Right forelimb (tissue), 1 donor: ENCODE measurements around the gene TMUB1.
"Not testable (repeated sequence)": the region's sequence is repeated elsewhere in the genome, so short reads cannot be mapped to it uniquely, and the experiment has no call there.

ENCODE experiments used
- DNase-seq: peaks from one replicate; pipeline ENCODE4 v3.0.0-alpha.2; 2018

TMUB1 gene

DNA sequence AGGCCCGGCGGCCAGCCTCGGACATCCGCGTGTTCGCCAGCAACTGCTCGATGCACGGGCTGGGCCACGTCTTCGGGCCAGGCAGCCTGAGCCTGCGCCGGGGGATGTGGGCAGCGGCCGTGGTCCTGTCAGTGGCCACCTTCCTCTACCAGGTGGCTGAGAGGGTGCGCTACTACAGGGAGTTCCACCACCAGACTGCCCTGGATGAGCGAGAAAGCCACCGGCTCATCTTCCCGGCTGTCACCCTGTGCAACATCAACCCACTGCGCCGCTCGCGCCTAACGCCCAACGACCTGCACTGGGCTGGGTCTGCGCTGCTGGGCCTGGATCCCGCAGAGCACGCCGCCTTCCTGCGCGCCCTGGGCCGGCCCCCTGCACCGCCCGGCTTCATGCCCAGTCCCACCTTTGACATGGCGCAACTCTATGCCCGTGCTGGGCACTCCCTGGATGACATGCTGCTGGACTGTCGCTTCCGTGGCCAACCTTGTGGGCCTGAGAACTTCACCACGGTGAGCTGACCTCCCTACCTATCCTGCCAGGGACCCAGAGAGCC, 34.3 kb downstream of the TMUB1 start:
- DNase-seq = no peak

DNA sequence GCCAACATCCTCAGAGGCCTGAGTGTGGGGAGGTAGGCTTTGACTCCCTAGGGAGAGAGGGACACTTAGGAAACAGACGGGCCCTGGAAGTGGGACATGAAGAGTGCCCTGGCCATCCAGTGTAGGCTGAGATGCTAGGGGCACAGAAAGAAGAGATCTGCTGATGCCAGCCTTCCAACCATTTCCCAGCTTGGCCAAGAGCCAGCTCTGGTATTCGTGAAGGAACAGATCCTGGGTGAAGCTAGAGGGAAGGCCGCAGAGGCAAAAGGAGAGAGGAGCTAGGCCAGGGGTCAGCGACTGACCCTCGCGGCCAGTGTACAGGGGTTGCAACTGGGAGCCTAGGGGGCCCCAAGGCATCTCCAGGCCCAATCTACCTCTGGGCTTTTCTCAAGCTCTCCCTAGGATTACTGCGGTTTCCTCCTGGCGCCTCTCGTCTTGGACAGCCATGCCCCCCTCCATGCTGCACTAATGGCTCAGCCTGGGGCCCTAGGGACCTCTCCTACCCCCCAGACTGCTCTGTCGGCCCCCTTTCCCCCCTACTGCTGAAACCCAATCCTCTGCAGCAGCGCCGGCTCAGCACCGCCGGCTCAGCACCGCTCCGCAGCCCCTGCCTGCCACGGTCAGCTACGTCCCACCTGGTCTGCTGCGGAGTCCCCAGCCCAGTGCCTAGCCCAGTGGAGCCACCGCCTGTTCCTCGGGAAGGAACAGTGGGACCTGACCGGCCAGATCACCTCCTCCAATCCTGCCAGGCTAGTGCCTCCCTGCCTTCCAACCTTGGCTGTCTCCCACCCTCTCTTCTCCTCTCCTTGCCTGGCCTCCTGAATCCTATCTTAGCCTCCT, 35.1 kb downstream of the TMUB1 start, which contains the start of gene ASIC3:
TSS of gene ASIC3 (plus strand) at position 556 of the 840 bp plus-strand sequence. CDS start 355 bp downstream, outside the sequence.
- DNase-seq = no peak

DNA sequence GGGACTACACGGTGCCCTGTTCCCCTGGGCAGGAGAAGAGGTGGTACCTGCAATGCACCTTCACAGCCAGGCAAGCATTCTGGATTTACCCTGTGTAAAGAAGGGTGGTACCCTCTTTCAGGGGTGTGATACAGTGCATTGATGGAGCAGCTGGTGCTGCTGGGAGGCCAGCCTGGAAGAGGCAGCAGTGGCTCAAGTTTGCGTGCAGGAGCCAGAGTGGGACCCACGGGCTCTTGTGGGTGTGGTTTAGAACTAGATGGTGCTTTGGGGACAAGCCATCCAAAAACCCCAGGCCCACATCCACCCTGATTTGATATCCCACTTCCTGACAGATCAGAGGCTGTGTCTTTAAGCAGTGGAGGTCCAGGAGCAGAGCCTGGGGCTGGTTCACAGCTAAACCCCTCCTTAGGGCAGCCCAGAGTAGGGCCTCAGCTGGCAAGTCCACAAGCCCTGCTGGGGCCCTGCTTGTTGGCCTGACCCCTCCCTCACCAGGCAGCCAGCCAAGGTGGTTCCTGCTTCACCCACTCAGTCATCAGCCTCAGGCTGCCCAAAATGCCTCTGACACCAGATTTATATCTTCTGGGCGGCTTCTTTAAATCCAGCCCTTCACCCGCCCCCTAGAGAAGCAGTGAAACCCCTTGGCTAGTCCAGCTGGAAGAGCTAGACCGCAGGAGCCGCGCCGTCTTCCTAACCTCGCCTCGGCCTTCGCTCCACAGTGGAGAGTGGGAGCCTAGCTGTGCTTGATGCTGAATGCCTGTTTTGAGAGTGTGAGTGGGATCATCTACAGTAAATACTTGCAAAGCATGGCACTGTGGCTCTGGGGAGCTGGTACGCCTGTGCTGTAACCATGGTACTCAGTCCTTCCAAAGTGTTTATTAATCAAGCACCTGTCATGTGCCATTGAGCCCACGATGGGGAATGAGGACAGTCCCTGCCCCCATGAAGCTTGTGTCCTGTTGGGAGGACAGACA, 36.4 kb downstream of the TMUB1 start:
- peak; percentile 72 for DNase-seq

DNA sequence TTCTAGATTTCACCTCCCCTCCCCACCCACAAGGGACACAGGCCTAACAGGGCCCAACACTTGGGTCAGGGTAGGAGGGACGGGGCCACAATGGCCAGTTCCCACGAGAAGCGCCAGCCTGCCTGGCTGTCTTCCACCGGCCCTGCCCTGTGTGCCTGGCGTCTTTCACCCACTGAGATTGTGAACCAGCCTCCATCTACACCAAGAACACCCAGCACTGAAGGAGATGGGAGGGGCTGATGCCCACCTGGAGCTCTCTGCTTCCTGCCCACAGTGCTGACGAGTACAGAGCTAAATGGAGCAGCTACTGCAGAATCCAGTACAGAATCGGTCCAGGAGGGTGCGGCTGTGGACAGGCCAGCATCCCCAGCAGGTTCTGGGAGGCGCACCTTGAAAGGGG, 37.3 kb downstream of the TMUB1 start:
- no peak for DNase-seq

DNA sequence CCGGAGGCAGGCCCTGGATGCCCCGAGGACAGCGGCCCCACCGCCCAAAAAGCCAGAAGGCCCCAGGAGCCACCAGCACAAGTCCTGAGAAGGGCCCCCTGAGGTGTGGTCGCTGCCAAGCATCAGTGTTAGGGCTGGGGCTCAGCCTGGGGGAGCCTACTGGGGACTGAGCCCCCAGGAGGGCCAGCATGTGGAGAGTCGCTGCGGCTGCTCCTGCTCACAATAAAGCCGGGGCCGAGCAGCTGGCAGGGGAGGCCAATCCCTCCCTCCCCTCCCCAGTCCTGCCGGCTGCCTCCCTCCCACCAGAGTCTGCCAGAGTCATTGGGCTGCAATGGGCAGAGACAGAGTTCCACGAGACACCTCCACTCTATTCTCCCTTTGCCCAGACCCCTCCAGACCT, 38.0 kb downstream of the TMUB1 start:
- no peak for DNase-seq

DNA sequence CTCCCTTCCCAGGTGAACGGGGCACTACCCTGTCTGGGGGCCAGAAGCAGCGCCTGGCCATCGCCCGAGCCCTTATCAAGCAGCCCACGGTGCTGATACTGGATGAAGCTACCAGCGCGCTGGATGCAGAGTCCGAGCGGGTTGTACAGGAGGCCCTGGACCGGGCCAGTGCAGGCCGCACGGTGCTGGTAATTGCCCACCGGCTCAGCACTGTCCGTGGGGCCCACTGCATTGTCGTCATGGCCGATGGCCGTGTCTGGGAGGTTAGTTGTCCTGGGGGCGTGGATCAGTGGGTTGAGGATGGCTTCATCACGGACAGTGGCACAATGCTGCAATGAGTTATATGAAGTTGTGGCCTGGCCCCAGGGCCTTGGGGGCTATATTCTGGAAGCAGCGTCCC, 39.3 kb downstream of the TMUB1 start:
- no peak for DNase-seq

DNA sequence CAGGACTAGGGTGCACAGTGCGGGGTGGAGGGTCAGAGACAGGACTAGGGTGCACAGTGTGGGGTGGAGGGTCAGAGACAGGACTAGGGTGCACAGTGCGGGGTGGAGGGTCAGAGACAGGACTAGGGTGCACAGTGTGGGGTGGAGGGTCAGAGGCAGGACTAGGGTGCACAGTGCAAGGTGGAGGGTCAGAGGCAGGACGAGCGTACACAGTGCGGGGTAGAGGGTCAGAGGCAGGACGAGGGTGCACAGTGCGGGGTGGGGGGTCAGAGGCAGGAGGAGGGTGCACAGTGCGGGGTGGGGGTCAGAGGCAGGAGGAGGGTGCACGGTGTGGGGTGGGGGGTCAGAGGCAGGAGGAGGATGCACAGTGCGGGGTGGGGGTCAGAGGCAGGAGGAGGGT, 39.8 kb downstream of the TMUB1 start:
- DNase-seq = not testable (repeated sequence)

DNA sequence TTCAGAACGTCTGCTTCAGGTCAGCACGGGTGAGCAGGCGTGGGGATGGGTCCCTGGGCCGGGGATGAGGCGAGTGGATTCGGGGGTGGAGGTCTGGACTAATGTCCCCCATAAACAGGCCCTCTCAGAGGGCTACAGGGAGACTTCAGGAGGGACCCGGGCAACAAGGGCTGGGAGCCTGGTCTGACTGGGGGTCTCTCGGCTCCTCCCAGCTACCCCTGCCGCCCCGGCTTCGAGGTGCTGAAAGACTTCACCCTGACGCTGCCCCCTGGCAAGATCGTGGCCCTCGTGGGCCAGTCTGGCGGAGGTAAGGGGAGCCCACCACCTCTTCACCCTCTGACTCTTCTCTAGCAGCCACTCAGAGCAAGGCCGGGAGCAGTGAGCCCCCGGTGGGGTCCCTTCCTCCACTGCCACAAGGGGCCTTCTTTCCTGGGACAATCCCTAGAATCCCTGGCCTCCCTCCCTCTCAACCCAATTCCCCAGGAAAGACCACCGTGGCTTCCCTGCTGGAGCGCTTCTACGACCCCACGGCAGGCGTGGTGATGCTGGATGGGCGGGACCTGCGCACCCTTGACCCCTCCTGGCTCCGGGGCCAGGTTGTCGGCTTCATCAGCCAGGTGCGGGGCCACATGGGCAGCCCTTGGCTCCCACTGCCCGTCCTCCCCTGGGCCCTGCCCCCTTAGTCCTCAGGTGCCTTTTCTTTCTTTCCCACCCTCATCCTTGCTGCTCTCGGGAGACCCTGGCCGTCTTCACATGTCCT, 42.5 kb downstream of the TMUB1 start:
- DNase-seq = no peak

DNA sequence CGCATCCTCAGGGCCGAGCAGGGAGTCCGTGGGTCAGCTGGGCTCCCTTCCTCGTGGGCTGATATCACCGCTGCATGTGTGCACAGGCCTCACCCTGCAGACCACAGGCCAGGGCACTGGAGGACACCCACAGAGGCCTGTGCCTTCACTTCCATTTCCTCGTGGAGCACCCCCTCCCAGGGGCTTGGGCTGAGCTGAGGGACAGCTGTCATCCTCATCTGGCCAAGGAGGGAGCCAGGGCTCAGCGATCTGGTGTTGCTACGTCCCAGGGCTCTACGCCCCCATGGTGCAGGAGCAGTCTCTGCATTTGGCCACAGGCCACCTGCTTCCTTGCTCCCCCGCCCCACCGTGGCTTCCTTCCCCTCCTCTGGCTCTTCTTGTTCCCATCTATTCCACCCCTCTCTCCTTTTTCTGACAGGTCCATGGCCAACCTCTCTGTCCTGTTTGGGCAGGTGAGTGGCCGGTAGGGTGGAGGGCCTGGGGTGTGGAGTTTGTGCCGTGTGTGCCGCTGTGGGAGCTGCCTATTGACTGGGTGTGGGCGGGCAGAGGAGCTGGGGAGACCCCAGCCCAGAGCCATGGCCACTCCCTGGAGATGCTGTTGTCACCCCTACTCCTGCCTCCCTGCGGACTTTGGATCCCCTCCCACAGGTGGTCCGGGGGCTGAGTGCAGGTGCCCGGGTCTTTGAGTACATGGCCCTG, 43.3 kb downstream of the TMUB1 start:
- DNase-seq = no peak

DNA sequence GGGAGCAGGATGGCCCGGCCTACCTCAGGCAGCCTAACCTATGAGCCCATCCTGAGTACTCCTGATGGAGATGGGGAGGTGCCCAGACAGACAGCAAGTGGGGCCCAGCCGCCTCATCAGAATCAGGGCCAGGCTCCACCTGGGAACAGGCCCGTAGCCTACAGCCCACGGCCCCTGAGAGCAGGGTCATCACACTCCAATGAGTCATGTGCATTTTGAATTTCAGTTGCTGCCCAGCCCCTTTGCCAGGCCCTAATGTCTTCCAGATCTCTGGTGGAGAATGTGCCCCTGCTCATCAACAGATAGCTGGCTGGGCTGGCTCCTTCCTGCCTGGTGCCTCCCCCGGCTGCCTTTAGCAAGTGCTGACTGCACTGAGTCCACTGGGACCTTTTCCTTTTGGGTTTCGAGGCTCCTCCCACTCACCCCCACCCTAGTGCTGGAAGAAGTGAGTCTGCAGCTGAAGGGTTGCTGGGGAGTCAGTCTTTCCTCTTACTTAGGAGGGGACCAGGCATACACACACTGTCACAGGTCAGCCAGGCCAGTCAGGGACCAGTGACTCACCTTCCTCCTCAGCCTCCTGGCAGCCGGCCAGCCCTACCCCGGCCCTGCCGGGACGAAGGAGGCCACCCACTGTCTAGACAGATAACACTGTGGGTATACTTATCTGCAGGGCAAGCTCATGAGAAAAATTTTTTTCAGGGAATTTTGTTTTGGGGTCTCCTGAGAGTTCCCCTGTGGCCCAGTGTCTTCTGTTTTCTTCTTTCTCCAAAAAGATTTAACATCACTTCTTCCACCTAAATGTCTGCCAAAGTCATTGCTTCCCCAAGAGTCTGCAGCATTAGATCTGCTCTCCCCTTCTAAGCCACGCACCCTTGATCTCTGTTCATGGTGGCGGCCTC, 44.1 kb downstream of the TMUB1 start:
- no peak for DNase-seq

DNA sequence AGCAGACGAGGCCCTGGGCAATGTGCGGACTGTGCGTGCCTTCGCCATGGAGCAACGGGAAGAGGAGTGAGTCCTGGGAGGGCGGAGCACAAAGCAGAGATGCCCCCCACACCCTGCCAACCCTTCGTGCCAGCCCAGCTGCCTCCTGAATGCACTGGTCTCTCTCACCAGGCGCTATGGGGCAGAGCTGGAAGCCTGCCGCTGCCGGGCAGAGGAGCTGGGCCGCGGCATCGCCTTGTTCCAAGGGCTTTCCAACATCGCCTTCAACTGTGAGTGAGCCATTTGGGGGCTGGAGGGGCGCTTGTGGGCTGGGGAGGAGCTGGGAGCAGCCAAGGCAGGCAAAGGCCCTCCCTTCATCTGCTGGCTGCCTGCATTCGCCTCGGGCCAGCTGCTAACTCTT, 47.4 kb downstream of the TMUB1 start:
- no peak for DNase-seq

DNA sequence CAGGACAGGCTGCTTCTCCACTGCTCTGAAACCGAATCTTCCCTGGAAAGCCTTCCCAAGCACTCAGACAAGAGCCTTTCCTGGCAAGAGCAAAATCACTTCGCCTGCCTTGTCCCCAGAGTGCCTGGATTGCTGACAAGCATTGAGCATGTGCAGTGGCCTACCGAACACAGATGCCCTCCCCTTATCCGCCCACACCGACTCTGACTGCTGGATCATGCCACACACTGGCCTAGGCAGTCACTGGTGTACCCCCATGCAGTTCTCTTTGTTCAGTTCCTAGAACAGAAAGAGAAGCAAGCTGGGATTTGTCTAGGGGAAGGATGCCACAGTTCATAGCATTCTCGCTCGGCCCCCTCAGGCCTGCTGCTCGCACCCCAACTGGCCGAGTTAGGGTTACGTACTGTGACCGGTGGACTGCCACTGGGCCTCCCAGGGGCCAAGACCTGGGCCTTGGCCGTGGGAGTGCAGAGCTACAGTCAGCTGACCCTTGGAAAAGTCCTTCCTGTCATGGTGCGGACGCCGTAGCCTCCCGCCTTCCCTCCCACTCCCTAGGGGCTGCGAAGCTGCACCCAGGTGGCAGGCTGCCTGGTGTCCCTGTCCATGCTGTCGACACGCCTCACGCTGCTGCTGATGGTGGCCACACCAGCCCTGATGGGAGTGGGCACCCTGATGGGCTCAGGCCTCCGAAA, 48.1 kb downstream of the TMUB1 start:
- no peak for DNase-seq

DNA sequence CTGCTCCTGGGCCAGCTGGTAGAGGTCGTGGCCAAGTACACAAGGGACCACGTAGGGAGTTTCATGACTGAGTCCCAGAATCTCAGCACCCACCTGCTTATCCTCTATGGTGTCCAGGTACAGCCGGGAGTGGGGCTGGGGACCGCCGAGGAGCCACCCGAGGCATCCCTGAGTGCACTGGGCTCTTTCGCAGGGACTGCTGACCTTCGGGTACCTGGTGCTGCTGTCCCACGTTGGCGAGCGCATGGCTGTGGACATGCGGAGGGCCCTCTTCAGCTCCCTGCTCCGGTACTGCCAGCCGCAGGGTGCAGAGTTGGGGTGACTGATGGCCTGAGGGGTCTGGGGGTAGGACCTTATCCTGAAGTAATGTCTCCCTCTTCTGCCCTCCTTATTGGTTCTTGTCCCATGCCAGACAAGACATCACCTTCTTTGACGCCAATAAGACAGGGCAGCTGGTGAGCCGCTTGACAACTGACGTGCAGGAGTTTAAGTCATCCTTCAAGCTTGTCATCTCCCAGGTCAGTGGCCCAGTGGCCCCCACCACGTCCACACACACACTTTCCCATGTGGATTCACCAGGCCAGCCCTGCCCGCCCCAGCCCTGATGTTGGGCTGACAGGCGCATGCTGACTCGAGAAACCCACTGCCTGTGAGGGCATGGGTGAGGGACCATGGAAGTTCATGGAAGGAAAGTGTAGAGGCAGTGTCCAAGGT, 48.8 kb downstream of the TMUB1 start:
- no peak for DNase-seq

DNA sequence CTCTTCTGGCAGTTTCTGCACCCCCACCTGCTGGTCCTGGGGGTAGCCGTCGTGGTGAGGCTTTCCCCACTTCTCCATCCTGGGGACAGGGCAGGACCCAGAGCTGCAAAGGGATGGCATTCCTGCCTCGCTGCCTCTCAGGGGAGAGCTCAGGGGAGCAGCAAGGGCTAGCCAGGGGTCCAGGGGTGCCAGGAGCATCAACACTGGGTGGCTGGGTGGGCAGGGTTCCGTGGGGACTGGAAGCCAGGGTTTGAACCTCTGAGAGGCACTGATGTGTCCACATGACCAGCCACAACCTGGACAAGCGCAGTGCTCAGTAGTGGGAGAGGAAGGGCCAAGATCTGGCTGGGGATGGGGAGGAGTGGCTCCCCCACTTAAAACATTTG, 49.4 kb downstream of the TMUB1 start:
- DNase-seq = no peak

DNA sequence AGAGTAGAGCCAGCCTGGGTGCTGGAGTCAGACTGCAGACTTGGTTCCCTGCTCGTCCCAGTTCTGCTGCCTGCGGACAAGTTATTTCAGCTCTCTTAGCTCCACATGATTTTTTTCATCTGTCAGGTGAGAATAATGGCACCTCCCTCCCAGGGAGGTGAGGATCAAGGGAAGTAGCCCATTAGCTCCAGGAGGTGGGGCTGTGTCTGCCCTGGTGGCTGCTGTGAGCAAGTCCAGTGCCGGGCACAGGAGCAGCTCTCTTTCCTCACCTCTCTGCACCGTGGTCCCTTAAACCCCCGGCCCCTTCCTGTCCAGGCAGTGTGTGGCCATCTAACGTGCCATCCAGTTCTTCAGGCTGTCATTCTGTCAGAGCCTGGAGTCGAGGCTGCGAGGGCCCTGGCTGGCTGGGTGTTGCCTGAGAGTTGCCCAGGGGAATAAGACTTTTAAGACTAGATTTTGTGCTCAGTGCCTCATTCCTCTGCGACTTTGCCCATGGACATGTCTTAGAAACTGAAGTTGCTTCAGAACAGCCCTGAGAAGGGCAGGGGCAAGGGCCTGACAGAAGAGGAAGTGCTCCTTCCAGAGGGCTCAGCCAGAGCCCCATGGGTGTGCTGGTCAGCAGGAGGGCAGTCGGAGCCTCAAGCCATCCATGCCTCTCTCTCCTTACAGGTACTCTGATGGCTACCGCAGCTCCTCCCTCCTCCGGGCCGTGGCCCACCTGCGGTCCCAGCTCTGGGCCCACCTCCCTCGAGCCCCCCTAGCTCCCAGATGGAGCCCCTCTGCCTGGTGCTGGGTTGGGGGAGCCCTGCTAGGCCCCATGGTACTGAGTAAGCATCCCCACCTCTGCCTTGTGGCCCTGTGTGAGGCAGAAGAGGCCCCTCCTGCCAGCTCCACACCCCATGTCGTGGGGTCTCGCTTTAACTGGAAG, 50.1 kb downstream of the TMUB1 start:
- DNase-seq = no peak
